ENCODE data around the gene CIB2.

The CIB2 gene

GRCh38 chr15:78149805-78150751 lies 18.8 kb upstream of the CIB2 start:
- DNase-seq (ENCODE audit: low read depth in 1 of 2, low spot score in 1 of 2): no peak

GRCh38 chr15:78149068-78149804 lies 18.0 kb upstream of the CIB2 start, which contains the start of gene IDH3A:
Gene IDH3A, plus strand, starts transcription at chr15:78149362. Its CDS starts 42 bp downstream, at chr15:78149404.
- peak; percentile 99 to 100 for DNase-seq (ENCODE audit: low read depth in 1 of 2, low spot score in 1 of 2)

GRCh38 chr15:78148392-78149067 lies 17.3 kb upstream of the CIB2 start:
- no peak for DNase-seq (ENCODE audit: low read depth in 1 of 2, low spot score in 1 of 2)

GRCh38 chr15:78147566-78147965 lies 16.3 kb upstream of the CIB2 start:
- DNase-seq (ENCODE audit: low read depth in 1 of 2, low spot score in 1 of 2): no peak

DNA sequence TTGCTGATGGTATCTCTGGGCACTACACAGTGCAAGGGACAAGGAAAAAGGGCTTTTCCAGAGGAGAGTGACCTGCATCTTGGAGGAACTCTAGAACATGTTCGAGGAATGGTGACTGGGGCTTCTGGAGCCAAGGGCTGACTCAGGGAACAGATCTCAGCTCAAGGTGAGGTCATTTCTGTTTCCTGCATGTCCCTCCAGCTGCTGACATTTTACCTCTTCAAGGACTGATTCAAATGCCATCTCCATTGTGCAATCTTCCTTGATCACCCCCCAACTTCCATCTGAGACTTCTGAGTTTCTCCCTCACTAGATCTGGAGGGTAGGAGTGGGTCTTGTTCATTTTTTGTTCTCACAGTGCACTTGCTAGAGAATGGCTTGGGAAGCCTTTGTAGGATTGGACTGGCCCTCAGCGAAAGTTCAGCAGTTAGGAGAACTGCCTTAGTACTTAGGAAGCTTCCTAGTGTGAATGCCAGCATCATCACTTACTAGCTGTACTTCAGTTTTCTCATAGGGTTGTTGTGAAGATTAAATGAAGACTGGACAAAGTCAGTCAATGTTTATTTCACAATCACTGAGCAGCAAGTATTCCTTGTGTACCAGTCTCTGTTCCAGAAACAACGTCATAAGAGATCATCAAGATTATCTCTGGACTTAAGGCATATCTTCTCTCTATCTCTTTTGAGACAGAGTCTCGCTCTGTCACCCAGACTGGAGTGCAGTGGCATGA lies 15.3 kb upstream of the CIB2 start:
- DNase-seq (ENCODE audit: low read depth in 1 of 2, low spot score in 1 of 2): no peak

- no peak for DNase-seq (ENCODE audit: low read depth in 1 of 2, low spot score in 1 of 2)
These were observed 11.1 kb upstream of the CIB2 start for GRCh38 chr15:78142332-78142731.

- DNase-seq (ENCODE audit: low read depth in 1 of 2, low spot score in 1 of 2): no peak
These were observed 9.0 kb upstream of the CIB2 start for GRCh38 chr15:78140292-78140691.

GRCh38 chr15:78139578-78139977 lies 8.3 kb upstream of the CIB2 start:
- no peak for DNase-seq (ENCODE audit: low read depth in 1 of 2, low spot score in 1 of 2)

- DNase-seq (ENCODE audit: low read depth in 1 of 2, low spot score in 1 of 2): no peak
These were observed 2.6 kb upstream of the CIB2 start for GRCh38 chr15:78133801-78134200.

DNA sequence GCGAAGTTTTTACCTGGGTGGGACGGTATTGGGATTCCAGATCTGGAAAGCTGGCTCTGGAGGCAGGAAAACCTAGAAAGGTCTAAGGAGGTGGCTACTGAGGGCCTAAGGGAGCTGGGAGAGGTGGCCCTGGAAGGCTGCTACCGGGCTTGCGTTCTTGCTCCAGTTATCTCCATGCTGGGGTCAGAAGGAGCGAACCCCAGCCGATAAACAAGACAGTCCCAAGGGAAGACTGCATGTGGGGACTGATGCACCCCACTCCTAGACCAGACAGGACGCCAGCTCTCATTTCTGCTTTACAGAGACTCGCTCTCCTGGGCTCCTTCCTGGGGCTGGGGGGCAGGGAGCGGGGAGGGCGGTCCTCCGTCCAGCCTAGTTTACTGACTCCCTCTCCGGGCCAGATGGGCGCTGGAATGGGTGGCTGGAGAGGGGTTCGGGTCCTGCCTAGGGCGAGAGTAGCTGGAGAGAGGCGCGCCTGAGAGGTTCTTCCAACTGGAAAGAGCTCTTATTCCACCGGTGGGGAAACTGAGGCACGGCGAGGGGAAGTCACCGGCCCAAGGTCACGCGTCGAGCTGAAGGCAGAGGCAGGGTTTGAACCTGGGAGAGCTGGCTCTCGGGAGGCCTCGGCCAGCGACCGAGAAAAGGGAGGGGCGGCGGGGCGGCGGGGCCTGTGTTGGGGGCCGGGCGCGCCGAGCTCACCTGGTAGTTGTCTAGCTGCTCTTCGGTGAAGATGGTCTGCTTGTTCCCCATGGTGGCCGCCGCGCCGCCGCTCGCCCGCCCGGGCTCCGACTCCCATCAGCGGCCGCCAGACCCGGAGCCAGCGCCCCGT lies 565 bp downstream of the CIB2 start:
- DNase-seq (ENCODE audit: low read depth in 1 of 2, low spot score in 1 of 2): peak in 1 of 2 donors; percentile 38

DNA sequence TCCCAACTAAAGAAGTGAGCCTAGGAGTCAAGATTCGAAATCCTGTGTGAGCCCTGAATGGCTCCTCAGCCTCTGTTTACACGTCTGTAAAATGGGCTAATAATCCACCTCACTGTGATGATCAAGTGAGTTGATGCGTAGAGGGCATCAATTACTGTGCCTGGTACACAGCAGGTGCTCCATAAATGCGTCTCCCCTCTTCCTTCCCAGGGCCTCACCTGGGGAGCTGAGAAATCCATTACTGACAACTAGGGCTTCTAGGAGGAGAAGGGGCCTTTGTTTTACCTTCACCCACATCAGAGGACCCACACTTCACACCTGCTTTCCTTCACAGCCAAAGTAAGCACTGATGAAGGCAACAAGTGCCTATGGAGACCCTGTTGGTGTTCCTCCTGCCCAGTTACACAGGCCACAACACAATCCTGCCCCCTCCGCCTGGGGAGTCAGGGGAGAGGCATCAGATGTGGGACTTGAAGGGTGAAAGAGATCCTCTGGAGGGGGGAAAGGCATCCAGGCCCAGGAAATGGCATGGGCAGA lies 1.4 kb downstream of the CIB2 start:
- DNase-seq (ENCODE audit: low read depth in 1 of 2, low spot score in 1 of 2): no peak

- no peak for DNase-seq (ENCODE audit: low read depth in 1 of 2, low spot score in 1 of 2)
These were observed 2.0 kb downstream of the CIB2 start for GRCh38 chr15:78129077-78129750.

GRCh38 chr15:78127882-78128281 lies 3.4 kb downstream of the CIB2 start:
- DNase-seq (ENCODE audit: low read depth in 1 of 2, low spot score in 1 of 2): no peak

DNA sequence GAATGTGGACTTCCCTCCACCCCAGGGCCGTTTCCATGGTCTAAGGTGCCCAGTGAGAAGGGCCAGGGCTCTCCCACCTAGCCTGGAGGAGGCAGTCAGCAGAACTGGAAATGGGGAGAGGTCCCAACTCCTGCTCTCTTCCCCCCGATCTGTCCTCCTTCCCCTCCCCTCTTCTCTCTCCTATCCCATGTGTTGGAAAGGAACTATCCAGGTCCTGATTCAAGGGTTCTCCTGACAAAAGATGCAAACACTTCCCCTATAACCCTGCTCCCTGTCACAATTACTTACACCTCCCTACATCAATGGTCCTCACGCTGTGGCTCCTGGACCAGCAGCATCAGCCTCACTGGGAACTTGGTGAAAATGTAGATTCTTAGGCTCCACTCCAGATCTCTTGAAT lies 6.0 kb downstream of the CIB2 start:
- DNase-seq (ENCODE audit: low read depth in 1 of 2, low spot score in 1 of 2): no peak

GRCh38 chr15:78120523-78120922 lies 10.7 kb downstream of the CIB2 start:
- DNase-seq (ENCODE audit: low read depth in 1 of 2, low spot score in 1 of 2): no peak

GRCh38 chr15:78112551-78112950 lies 18.7 kb downstream of the CIB2 start:
- DNase-seq (ENCODE audit: low read depth in 1 of 2, low spot score in 1 of 2): no peak

GRCh38 chr15:78111788-78112187 lies 19.5 kb downstream of the CIB2 start:
- no peak for DNase-seq (ENCODE audit: low read depth in 1 of 2, low spot score in 1 of 2)

- no peak for DNase-seq (ENCODE audit: low read depth in 1 of 2, low spot score in 1 of 2)
These were observed 20.2 kb downstream of the CIB2 start for GRCh38 chr15:78110916-78111475.

GRCh38 chr15:78110096-78110495 lies 21.1 kb downstream of the CIB2 start:
- DNase-seq (ENCODE audit: low read depth in 1 of 2, low spot score in 1 of 2): no peak

All from stimulated activated CD4-positive, alpha-beta T cell treated with anti-CD3 and anti-CD28 coated beads, Interleukin-15, amount 100 ng/mL, for 1 hour (primary cell).